PC-9 (cell line): ENCODE measurements around the gene NUDT5.

ENCODE experiments used
- EZH2 ChIP-seq: fragments of 200-600 bp; sonication (generic); IDR thresholded peaks from 2 replicates; pipeline ENCODE4 v1.8.0; 2017; ENCODE audit warnings: antibody characterized with exemption, low read depth
- TF ChIP-seq, protein P1 (sequence below): fragments of 200-600 bp; sonication (generic); conservative IDR thresholded peaks from 2 replicates; pipeline ENCODE4 v1.6.1; 2017; ENCODE audit warnings: mixed run types, antibody characterized with exemption, mild to moderate bottlenecking, moderate library complexity

DNA sequence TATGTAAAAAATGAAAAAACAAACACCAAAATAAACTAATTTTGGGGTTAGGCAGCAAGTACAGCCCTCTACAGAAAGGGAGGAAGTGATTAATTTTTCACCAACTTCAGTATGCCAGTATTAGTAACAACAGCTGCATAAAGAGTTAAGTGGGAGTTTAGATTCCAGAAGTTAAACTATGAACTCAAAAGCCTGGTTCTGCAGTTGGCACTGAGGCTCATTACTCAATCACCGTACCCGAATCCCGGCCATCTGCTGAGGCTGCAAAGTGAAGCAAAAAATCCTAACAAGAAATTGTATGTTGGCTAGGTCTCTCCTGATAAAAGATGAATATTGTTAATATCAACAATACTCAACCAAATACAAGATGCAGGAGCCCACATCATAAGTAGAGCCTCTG, 4.0 kb downstream of the NUDT5 start:
- TF ChIP-seq, protein P1, sequence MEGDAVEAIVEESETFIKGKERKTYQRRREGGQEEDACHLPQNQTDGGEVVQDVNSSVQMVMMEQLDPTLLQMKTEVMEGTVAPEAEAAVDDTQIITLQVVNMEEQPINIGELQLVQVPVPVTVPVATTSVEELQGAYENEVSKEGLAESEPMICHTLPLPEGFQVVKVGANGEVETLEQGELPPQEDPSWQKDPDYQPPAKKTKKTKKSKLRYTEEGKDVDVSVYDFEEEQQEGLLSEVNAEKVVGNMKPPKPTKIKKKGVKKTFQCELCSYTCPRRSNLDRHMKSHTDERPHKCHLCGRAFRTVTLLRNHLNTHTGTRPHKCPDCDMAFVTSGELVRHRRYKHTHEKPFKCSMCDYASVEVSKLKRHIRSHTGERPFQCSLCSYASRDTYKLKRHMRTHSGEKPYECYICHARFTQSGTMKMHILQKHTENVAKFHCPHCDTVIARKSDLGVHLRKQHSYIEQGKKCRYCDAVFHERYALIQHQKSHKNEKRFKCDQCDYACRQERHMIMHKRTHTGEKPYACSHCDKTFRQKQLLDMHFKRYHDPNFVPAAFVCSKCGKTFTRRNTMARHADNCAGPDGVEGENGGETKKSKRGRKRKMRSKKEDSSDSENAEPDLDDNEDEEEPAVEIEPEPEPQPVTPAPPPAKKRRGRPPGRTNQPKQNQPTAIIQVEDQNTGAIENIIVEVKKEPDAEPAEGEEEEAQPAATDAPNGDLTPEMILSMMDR = no peak
- no peak for TF ChIP-seq EZH2
